OCI-LY1 (cell line): ENCODE results near the gene FAP.

Experiments
- H2AFZ ChIP-seq: fragments of 200-600 bp; sonication (generic), shearing (Covaris generic); 2 replicates; pipeline ENCODE4 v1.6.0; 2014; ENCODE audit warnings: antibody characterized with exemption, mild to moderate bottlenecking, low read length
- H3F3A ChIP-seq: fragments of 200-600 bp; sonication (generic), shearing (Covaris generic); 2 replicates; pipeline ENCODE4 v1.6.0; 2014; ENCODE audit warnings: mild to moderate bottlenecking, antibody characterized with exemption, low read length, moderate library complexity; ENCODE audit not compliant: insufficient read depth
- H3K27ac ChIP-seq: fragments of 200-600 bp; sonication (generic); 2 replicates; pipeline ENCODE4 v1.5.1; 2014; ENCODE audit warnings: low read length, mixed run types, mild to moderate bottlenecking, low read depth; ENCODE audit not compliant: poor library complexity, severe bottlenecking
- H3K27me3 ChIP-seq: fragments of 200-600 bp; sonication (generic); 2 replicates; pipeline ENCODE4 v1.6.0; 2014; ENCODE audit warnings: antibody characterized with exemption, mild to moderate bottlenecking, low read length, moderate library complexity; ENCODE audit not compliant: insufficient read depth
- H3K36me3 ChIP-seq: fragments of 200-600 bp; sonication (generic); 2 replicates; pipeline ENCODE4 v1.6.1; 2014; ENCODE audit warnings: mild to moderate bottlenecking, antibody characterized with exemption, low read length, moderate library complexity, mixed read lengths; ENCODE audit not compliant: insufficient read depth
- H3K4me1 ChIP-seq: fragments of 200-600 bp; sonication (generic); 2 replicates; pipeline ENCODE4 v1.5.1; 2014; ENCODE audit warnings: mild to moderate bottlenecking, low read length, moderate library complexity; ENCODE audit not compliant: insufficient read depth, severe bottlenecking
- H3K4me2 ChIP-seq: fragments of 200-600 bp; sonication (generic), shearing (Covaris generic); 2 replicates; pipeline ENCODE4 v1.6.1; 2014; ENCODE audit warnings: low read length
- H3K4me3 ChIP-seq: fragments of 200-600 bp; sonication (generic); 2 replicates; pipeline ENCODE4 v1.5.1; 2014; ENCODE audit warnings: low read length, low read depth, mild to moderate bottlenecking, mixed read lengths; ENCODE audit not compliant: poor library complexity, severe bottlenecking
- H3K79me2 ChIP-seq: fragments of 200-600 bp; shearing (Covaris generic); 2 replicates; pipeline ENCODE4 v1.6.1; 2016; ENCODE audit warnings: mixed run types, low read length, mixed read lengths; ENCODE audit not compliant: insufficient read depth
- H3K9ac ChIP-seq: fragments of 200-600 bp; sonication (generic), shearing (Covaris generic); 2 replicates; pipeline ENCODE4 v1.6.1; 2014; ENCODE audit warnings: mild to moderate bottlenecking, low read length, mixed read lengths
- H3K9me2 ChIP-seq: fragments of 200-600 bp; sonication (generic), shearing (Covaris generic); 2 replicates; pipeline ENCODE4 v1.6.1; 2014; ENCODE audit warnings: low read depth, mild to moderate bottlenecking, low read length, mixed read lengths
- H3K9me3 ChIP-seq: fragments of 200-600 bp; shearing (Covaris generic); 2 replicates; pipeline ENCODE4 v1.6.1; 2014; ENCODE audit warnings: low read length, mixed read lengths
- H4K20me1 ChIP-seq: fragments of 200-600 bp; sonication (generic), shearing (Covaris generic); 2 replicates; pipeline ENCODE4 v1.6.0; 2016; ENCODE audit warnings: mild to moderate bottlenecking, low read length; ENCODE audit not compliant: insufficient read depth
- EZH2 ChIP-seq: fragments of 200-600 bp; sonication (generic), shearing (Covaris generic); IDR thresholded peaks from 2 replicates; pipeline ENCODE4 v1.8.0; 2017; ENCODE audit warnings: borderline replicate concordance, mixed run types, mild to moderate bottlenecking, antibody characterized with exemption, low read length, moderate library complexity, mixed read lengths
- TF ChIP-seq, protein P1 (sequence below): fragments of 200-600 bp; sonication (generic), shearing (Covaris generic); IDR thresholded peaks from 2 replicates; pipeline ENCODE4 v1.5.1; 2017; ENCODE audit warnings: mild to moderate bottlenecking, antibody characterized with exemption, low read length, moderate library complexity, mixed read lengths

FAP gene

DNA sequence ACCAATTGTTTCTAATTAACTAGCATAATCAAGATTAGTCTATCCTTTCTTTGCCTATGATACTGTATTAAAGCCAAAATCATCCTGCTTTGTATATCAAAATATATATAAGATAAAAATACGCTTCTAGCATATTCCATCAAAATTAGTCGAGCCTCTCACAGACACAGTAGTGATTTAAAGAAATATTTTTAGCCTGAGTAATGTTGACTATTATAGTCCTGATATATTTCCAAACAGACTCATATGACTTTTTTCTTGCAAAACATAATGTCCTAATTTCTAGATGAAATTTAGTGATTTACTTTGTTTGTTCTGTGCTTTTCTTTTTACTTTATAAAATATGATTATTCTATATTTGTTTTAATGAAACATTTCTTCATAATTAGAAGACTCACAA lies 30.9 kb downstream of the FAP start:
- no peaks in the 10 kb centered on the region for H4K20me1 ChIP-seq
- H3K4me2 ChIP-seq, result no peak overlapping the region
- H3K79me2 ChIP-seq, result no peaks in the 10 kb centered on the region
- no peaks in the 10 kb centered on the region for H3F3A ChIP-seq
- H2AFZ ChIP-seq, result no peak overlapping the region
- H3K9me3 ChIP-seq, result no peaks in the 10 kb centered on the region
- H3K27me3 ChIP-seq, result no peaks in the 10 kb centered on the region
- no peaks in the 10 kb centered on the region for H3K36me3 ChIP-seq
- H3K9me2 ChIP-seq, result no peaks in the 10 kb centered on the region
- no peak overlapping the region for H3K4me3 ChIP-seq
- no peak overlapping the region for H3K27ac ChIP-seq
- no peaks in the 10 kb centered on the region for H3K4me1 ChIP-seq
- TF ChIP-seq EZH2, result no peak
- TF ChIP-seq, protein P1, sequence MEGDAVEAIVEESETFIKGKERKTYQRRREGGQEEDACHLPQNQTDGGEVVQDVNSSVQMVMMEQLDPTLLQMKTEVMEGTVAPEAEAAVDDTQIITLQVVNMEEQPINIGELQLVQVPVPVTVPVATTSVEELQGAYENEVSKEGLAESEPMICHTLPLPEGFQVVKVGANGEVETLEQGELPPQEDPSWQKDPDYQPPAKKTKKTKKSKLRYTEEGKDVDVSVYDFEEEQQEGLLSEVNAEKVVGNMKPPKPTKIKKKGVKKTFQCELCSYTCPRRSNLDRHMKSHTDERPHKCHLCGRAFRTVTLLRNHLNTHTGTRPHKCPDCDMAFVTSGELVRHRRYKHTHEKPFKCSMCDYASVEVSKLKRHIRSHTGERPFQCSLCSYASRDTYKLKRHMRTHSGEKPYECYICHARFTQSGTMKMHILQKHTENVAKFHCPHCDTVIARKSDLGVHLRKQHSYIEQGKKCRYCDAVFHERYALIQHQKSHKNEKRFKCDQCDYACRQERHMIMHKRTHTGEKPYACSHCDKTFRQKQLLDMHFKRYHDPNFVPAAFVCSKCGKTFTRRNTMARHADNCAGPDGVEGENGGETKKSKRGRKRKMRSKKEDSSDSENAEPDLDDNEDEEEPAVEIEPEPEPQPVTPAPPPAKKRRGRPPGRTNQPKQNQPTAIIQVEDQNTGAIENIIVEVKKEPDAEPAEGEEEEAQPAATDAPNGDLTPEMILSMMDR, result no peak
- H3K9ac ChIP-seq, result no peak overlapping the region

DNA sequence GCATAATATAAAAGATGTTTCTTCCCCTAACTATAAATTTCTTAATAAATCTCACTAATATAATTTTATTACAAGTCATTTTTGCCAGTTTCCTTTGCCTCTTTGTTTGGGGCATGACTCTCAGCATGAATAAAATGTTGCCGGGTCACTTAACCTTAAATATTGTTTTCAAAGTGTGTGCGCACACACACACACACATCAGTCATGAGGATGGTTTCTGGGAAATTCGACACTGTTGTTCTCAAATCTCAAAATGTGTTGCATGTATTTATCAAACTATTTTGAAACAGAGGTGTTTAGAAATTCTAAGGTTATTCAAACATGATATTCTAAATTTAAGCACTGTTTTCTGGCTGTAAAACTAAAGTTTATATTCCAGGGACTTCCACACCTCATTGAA lies 31.5 kb downstream of the FAP start:
- Histone ChIP-seq H3K4me2 (no peak overlapping the region), H2AFZ (no peak overlapping the region)

DNA sequence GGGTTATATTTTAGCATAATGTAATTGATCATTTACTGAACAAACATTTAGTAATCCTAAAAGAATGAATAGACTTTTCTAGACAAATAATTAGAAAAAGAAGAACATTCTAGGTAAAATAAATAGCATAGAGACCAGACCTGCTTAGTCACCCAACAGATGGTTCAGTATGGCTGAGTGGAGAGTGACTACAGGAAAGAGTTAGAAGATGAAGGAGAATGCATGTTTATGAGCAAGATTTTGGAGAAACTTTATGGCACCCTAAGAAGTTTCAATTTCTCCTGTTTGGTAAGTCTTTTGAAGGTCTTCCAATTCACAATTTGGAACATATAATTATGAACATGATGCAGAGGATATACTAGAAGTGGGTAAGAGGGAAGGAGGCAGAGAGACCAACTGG lies 32.9 kb downstream of the FAP start:
- Histone ChIP-seq H3K9me2 (no peaks in the 10 kb centered on the region), H3K4me2 (no peak overlapping the region), H3K27ac (no peak overlapping the region), H3K4me1 (no peaks in the 10 kb centered on the region), H3K27me3 (no peaks in the 10 kb centered on the region), H3K4me3 (no peak overlapping the region), H3K36me3 (no peaks in the 10 kb centered on the region), H4K20me1 (no peaks in the 10 kb centered on the region), H3K9me3 (no peaks in the 10 kb centered on the region), H3F3A (no peaks in the 10 kb centered on the region), H3K9ac (no peak overlapping the region), H2AFZ (no peak overlapping the region), H3K79me2 (no peaks in the 10 kb centered on the region)
- TF ChIP-seq, protein P1, result no peak
- no peak for TF ChIP-seq EZH2

More for the DNA sequence above, 31.5 kb downstream of the FAP start:
- Histone ChIP-seq H3K9me2 (no peaks in the 10 kb centered on the region), H3F3A (no peaks in the 10 kb centered on the region), H3K9ac (no peak overlapping the region), H3K4me1 (no peaks in the 10 kb centered on the region), H3K9me3 (no peaks in the 10 kb centered on the region), H3K4me3 (no peak overlapping the region), H3K36me3 (no peaks in the 10 kb centered on the region), H3K27ac (no peak overlapping the region), H4K20me1 (no peaks in the 10 kb centered on the region), H3K27me3 (no peaks in the 10 kb centered on the region), H3K79me2 (no peaks in the 10 kb centered on the region)
- TF ChIP-seq, protein P1, result no peak
- TF ChIP-seq EZH2, result no peak
